ENCODE data around the gene N4BP2.

DNA sequence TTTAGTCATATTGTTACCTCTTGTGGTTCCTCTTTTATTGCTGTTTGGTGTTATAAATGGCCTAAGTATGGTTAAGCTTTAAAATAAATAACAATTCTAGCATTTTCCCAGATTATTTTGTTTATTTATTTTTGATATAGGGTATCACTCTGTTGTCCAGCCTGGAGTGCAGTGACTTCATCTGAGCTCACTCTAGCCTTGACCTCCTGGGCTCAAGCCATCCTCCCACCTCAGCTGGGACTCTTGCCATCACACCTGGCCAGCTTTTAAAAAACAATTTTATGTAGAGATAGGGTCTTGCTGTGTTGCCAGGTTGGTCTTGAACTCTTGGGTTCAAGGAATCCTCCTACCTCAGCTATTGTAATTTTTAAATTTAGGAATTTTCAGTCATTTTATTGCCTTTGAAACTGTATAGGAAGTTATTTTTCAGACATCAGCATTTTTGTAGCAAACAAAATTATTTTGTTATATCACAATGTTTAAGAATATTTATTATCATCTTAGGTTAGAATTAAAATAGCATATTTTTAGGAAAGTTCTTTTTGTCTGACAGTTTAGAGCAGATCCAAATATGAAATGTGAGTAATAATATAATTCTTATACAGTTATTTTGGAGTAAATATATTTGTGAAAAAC lies 73.9 kb downstream of the N4BP2 start:
- TF ChIP-seq POLR2A (IDR thresholded peaks at IDR 0.05; ENCODE audit: low read length) (no peak), GATA1 (IDR thresholded peaks at IDR 0.05; ENCODE audit: low read depth, low read length) (no peak)

All from erythroblast (primary cell).